Activated CD4-positive, alpha-beta T cell treated with anti-CD3 and anti-CD28 coated beads for 48 hours (primary cell): ENCODE results near the gene CYTH2.

ENCODE experiments used
- DNase-seq: peaks from one replicate; pipeline ENCODE4 v3.0.0-alpha.2; 2020

Gene CYTH2

DNA sequence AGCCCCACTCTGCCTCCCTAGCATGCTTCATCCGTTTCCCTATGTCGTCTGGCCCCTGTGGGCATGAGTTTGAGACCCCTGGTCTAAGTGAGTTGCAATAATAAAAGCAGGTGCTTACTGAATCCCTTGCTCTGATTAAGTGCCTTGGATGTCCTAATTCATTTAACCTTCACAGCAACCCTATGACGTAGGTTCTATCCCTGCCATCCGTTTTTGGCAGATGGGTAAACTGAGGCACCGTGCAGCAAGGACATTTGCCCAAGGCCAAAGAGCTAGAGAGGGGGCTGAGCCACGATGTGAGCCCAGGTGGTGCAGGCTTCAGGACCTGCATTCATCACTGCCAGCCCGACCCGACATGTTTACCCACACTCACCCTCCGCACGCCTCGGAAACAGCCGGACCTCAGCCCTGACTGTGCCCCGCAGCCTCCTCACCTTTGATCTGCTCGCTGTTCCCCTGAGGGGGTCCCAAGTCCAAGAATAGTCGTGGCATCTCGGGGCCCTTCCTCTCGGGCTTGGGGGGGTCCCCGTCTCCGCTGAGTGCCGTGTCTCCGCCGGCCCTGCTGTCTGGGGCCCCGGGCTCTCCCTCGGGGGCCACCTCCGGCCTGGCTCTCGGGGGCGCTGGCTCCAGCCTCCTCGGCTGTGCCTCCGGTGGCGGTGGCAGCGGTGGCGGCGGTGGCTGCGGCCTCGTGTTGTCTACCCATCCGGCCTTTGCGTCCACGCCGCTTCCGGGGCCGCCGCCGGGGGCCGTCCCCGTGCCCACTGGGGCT, 28.0 kb downstream of the CYTH2 start:
- DNase-seq: no peak

DNA sequence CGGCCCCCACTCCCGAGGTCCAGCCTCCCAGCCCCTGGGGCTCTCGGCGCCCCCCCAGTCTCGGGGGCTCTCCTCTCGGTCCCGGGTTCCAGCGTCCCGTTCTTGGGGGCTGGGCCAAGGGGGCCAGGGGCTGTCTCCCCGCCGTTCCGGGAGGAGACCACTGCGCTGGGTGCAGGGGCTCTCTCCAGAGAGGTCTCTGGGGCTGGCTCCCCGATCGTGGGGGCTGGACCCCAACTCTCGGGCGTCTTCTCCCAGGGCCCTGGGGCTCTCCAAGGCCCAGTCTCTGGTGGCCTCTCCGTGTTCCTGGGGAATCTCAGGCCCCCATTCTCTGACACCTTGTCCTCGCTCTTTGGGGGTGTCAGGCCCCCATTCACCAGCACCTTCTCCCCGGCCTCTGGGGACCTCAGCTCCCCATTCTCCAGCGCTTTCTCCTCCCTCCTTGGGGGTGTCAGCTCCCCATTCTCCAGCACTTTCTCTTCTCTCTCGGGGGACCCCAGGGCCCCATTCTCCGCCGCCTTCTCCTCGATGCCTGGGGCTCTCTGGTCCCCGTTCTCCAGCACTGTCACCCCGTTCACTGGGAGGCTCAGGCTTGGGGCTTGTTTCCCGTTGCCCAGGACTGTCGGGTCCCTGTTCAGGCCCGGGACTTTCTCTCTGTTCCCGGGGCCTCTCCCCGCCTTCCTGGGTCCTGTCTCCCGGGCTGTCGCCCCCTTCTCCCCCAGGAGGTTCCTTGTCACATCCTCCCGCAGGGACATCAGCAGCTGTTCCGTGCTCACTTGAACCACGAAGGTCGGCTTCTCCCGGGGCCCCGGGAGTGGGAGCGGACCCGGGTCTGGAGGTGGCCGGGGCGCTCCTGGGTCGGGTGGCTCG, 28.8 kb downstream of the CYTH2 start:
- DNase-seq: no peak

DNA sequence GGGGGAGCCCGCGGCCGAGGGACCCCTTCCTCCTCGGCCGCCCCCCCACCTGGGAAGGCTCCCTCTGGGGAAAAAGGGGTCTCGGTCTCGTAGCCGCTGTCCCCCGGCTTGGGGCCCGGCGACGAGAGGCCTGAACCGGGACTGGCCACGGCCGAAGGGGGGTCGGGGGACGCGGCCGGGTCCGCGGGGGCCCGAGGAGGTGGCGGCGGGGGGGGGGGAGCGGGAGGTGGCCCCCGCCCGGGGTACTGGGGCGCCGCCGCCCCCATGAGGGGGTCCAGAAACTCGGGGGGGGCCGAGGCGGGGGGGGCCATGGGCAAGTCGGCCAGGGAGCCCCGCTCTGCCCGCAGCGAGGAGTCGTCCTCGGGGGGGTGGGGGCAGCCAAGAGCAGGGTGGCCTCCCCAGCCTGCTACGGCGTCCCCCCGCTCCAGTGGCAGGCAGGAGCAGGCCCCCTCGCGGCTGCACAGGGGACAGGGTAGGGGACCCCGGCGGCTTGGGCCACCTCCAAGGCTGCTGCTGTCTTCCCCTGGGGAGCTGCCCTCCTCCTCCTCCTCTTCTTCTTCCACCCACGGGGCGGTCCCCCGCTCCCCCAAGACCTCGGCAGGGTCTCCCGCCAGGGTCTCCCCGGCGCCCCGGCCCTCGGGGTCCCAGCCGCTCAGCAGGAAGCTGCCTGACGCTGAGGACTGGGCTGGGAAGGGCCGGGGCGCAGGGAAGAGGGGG, 29.6 kb downstream of the CYTH2 start:
- DNase-seq: no peak

DNA sequence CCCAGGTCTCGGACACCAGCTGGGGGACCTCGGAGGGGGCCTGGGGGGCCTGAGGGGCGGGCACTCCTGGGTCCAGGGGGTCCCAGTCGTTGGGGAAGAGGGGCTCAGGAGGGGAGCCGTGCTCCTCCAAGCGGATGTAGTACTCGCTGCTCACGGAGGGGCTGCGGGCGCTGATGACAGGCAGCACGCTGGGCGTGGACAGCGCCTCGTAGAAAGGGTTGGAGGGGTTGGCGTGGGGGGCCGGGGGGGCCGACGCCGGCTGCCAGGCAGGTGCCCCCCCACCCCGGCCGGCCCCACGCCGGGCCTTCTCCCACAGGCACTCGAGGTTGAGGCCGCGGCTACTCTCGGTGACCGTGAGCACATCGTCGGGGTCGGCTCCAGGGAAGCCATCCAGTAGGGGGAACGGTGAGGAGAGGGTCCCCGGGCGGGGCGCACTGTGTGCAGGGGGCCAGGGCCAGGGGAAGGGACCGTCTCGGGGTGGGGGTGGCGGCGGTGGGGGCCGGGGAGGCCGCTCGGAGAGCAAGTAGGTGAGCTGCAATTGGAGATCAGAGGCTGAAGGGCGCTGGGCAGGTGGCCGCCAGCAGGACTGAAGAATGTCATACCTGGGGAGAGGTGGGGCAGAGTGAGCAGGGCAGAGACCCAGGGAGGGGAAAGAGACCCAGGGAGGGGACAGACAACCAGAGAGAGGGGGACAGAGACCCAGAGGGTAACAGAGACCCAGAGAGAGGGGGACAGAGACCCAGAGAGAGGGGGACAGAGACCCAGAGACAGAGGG, 30.3 kb downstream of the CYTH2 start:
- no peak for DNase-seq

DNA sequence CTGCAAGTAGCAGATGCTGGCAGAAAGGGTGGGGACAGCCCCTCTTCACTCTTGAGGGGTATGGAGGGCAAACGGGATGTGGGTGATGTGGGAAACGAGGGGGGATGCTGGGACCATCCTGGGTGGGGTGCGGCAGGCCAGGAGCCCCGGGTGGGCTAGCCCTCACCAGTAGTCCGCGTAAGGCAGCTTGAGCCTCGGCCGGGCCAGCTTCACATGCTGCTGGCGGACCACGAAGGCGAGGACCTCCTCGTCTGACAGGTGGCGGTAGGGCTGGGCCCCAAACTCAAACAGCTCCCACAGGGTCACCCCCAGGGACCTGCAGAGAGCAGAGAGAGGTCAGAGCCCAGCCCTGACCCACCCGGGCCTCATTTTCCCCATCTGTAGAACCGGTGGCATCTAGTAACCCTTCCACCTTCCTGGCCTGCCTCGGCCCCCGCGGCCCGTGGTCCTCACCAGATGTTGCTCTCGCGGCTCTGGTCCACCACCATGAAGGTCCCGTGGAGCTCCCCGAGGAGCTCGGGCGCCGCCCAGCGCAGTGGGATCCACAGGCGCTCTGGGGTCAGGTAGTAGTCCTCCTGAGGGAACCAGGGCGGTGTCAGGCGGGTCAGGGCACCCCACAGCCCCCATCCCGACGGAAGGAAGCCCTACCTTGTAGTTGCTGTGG, 31.8 kb downstream of the CYTH2 start:
- DNase-seq: no peak

DNA sequence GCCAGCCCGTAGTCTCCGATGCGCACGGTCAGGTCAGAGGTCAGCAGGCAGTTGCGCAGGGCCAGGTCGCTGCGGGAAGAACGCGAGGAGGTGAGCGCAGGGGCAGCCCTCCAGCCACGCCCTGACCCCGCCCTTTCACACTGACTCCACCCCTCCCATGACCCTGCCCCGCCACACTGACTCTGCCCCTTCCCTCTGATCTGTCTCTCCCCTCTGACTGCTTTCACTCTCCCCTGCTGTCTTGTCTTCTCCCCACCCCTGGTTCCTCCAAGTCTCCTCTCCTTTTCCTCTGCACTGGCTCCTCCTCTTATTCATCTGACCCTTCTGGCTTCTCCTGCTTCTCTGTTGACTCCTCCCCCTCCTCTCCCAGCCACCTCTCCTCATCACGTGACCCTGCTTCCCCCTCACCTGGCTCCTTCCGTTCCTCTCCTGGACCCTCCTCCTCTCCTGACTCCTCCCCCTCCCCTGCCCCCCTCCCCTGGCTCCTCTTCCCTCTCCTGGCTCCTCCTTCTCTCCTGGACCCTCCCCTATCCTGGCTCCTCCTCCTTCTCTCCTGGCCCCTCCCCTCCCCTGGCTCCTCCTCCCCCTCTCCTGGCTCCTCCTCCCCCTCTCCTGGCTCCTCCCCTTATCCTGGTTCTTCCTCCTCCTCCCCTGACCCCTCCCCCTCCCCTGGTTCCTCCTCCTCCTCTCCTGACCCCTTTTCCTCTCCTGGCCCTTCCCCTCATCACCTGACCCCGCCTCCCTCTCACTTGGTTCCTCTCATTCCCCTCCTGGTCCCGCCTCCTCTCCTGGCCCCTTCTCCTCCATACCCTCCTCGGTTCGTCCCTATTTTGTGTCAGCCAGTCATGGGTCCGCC, 32.6 kb downstream of the CYTH2 start:
- peak; percentile 88 for DNase-seq

DNA sequence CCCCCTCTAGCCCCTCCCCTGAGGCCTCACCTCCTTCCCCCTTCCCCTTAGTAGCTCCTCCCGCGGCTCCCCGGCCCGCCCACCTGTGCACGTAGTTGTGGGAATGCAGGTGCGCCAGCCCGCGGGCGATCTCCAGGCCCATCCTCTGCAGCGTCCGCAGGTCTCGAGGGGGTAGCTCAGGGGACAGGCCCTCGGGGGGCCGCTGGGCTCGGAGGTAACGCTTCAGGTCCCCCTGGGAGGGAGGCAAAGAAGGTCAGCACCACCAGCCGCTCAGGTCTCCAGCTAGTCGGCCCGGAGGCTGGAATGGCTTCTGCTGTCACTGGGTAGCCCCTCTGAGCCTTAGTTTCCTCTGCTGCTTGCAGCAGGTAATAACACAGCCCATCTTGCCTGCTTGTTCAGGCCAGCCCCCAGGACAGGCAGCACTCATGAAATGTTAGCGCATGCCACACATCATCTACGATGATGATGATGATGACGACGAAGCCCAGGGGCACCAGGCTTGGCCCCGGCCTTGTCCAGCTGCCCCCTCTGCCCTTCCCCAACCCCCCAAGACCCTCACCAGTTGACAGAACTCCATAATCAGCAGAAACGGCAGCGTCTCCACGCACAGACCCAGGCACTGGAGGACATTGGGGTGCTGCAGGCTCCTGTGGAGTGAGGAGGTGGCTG, 33.3 kb downstream of the CYTH2 start:
- no peak for DNase-seq

DNA sequence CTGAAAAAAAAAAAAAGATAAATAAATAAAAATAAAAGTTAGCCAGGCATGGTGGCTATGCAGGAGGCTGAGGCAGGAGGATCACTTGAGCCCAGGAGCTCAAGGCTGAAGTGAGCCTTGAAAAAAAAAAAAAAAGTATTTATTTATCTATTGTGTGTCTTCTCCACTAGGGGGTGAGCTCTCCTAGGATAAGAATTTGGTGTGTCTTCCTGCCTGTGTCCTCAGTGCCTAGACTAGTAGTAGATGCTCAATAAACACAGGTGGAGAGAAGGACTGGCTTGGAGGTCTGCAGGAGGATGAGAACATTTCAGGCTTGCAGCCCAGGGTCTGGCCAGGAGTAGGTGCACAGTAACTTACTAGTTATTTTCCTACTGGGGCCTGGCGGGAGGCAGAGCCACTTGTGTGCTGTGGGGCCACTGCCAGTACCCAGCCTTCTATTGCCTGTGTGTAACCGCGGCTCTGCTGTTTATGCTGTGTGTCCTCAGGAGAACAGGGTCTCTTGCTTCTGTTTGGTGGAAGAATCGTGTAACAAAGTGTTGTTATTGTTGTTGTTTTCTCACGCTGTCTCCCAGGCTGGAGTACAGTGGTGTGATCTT, 37.1 kb downstream of the CYTH2 start:
- no peak for DNase-seq

DNA sequence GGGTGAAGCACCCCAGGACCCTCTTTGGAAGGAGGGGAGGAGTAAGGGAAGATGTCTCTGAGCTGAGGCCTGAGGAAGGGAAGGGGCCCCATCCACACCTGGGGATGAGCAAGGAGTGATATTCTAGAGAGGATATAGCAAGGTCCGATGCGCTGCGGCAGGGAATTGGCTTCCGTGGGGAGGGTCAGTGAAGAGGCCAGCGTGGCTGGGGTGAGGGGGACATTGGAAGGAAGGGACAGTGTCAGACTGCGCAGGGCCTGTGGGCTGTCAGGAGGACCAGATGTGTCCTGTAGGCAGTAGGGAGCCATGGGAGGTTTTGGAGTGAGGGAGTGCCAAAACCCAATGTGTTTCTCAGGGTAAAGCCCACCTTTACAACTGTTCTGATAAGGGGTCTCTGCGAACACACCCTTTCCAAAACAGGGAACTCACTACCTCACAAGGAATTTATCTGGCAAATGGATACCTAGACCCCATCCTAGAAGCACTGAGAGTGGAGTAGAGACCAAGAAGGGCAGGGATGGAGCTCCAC, 38.8 kb downstream of the CYTH2 start:
- DNase-seq: no peak

DNA sequence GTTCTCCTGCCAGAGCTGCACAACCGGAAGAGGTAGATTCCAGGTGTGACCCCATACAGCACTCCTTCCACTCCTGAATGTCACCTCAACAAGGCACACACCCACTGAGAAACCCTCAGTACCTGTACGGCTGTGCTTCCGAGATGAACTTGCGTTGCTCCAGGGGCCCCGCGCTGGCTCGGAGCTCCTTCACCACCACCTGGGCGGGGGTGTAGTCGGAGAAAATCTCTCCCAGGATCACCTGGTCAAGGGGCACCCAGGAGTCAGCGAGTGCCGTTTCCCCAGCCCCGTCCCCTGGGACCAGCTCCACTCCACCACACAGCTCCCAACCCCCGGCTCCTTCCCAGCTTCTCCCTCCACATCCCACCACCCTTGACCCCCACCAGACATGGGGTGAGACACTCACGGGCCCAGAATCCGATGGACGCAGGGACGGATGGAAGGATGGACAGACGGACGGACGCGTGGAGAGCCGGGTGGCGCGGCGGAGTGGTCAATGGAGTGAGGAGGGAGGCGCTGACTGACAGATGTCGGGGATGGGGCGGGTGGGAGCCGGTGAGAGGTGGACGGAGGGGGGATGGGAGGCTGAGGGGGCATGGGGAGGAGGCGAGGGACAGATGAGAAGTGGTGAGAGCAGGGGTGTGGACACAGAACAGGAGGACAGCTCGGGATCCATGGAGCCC, 39.7 kb downstream of the CYTH2 start:
- no peak for DNase-seq

DNA sequence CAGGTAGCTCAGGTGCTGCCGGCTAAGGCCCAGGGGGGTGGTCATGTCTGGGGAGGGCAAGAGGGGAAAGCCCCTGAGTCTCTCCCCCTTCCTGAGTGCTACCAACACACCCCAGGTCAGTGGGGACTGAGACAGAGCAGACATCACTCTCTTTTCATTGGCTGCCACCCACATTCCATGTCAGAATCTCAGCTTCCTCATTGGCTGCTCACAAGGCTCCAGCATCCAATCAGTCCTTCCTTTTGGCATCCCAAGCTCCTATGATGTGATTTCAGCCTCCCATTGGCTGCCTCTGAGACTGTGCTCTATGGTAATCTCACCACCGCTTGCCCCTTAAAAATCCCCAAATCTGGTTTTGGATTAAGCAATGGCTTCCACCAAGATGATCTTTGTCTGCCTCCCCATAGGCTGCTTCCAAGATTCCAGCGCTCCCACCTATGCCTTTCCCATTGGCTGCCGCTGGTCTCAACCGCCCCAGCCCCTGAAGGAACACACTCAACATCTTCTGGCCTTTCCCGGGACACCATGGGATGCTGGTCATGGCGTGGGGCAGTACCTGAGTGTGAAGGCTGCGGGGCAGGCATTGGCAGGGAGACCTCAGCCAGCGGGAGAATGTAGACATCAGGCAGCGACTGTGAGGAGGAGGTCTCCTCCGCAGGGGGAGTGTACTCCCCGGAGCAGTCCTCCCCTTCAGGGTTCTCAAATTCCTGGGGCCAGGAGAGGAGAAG, 40.5 kb downstream of the CYTH2 start:
- DNase-seq: no peak

DNA sequence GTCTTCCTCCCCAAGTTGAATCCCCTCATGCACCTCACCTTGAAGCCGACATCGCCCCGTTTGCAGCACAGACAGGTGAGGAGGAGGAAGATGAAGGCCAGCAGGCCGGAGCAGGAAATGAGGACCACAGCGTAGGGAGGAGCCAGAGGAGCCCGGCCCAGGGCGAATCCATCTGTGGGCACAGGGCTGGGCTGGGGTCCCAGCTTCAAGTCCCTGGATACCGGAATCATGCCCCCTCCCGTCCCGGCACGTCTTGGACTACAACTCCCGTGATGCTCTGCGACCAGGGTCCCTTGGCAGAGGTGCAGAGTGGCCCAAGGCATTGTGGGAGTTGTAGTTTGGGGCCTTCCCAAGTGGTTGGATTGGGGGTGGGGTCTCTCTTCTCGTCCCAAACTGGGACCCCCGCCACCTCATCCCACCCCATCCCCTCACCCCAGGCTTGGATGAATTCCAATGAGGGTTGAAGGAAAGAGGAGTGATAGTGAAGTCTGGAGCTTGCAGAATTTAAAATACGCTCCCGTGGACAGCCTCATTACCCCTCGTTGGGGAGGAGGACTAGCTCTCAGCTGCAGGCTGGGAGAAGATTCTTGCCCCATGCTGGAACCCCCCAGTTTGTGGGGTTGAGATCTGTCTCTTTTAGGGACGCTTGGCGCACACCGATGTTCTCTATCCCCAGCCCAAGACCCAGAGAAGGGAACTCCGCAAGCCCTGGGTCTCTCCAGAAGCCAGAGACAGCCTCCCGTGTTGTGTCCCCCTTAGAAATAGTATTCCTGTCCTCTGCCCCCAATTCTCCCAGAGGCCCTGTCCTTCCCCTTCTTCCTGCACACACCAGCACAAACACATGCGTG, 41.5 kb downstream of the CYTH2 start:
- DNase-seq: peak; percentile 84

DNA sequence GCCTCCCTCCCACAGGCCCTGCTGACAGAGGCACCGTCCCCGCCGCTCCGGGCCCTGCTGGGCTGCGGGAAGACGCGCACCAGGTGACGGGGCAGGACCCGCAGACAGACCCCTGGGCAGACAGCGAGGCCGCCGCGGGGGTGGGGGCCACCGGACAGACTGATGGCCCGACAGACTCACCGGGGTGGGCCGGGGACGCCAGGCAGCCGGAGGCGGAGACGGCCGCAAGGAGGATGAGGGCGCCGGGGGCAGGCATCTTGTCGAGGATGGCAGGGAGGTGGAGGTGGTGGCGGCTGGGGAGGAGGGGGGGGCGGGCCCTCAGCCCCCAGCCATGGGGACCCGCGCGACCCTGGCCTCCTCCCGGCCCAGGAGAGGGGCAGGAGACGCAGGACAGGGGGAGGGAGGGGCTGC, 42.2 kb downstream of the CYTH2 start:
- DNase-seq: peak; percentile 21

DNA sequence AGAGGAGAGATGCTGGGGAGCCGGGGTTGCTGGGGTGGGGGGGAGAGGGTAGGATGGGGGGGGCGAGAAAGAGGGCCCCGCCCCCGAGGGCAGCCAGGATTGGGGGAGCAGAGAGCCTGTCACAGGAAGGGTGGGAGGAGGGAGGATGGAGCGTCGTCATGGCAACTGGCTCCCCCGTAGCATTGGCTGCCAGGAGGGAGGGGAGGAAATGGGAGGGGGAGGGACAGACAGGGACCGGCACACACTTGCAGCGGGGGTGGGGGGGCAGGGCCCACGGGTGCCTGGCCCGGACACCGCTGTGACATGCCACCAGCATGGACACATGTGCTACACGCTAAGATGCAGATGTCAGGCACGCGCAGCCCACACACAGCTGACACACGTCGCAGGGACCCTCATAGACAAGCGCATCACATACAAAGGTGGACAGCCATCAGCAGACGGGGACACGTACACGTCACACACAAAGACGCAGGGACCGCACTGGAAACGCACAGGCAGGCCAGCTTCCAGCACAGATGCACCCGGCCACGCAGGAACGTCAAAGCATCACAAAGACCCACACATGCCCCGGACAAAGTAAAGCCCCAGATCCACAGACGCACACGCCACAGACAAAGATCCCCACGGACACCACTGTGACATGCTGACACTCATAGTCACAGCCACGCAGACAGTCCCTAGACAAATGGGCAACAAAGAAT, 42.8 kb downstream of the CYTH2 start, which contains the start of gene LMTK3:
Gene LMTK3, minus strand, starts transcription at position 36 of the 704 bp plus-strand sequence. CDS start 259 bp downstream, outside the sequence.
- peak; percentile 82 for DNase-seq

DNA sequence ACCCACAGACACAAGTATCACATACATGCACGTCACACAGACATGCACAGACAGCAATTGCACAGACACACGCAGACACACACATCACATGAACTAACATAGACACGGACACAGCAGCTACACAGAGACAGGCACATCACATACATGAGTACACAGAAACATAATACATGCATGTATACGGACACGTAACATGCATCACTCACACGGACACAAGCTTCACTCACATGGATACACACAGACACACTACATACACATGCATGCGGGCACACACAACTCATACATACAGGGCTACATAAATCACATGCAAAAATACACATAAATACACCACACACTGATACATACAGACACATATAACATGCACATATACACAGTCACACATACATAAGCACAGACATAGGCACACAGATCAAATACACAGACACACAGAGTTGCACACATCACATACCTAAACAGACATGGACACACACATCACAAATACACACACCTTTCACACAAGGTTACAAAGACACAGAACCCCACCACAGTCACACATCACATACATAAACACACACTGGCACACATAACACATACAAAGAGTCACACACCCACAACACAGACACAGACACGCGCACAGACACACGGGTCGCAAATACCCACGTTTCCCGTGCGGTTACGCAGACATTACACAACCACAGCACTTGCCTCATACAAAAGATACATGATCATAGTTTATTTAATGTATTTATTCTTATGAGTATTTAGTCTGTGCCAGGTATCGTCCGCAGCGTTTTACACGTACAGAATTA, 43.5 kb downstream of the CYTH2 start:
- no peak for DNase-seq
